ENCODE results near the gene CDK17. TPM values are rescaled to one million over a fixed set of nuclear protein-coding genes. Genes with fewer than 3 reads are reported as not detected.
"Not testable (repeated sequence)": the region's sequence is repeated elsewhere in the genome, so short reads cannot be mapped to it uniquely, and the experiment has no call there.

CDK17 gene
- total RNA-seq, 2 donors from 2014 or later = 34.7 to 79.5 TPM

DNA sequence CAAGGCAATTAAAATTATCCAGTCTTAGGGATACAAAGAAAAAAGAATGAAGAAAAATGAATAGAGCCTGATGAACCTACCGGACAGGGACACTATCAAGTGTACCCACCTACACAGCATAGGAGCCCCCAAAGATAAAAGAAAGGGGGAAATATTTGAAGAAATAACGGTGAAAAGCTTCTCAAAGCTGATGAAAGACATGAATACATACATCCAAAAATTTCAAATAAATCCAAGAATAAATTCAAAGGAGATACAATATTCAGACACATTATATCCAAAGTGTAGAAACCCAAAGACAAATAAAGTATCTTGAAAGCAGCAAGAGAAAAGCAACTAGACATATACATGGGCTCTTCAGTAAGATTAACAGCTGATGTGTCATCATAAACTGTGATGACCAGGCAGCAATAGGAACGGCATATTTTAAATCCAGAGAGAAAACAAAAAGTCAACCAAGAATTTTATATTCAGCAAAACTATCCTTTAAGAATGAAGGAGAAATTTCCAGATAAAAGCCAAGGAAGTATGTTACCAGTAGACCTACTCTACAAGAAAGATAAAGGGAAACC lies 56.0 kb downstream of the CDK17 start:
- intact Hi-C loops (cut with DNase I) = loop anchor here (10.0 kb wide), 1 partner anchor 51 kb away; no protein-coding TSS in a partner anchor
- DNase-seq (ENCODE audit: low spot score) = no peak
- no peak overlapping the region for H3K27ac ChIP-seq
- H3K36me3 ChIP-seq = no peaks in the 10 kb centered on the region
- H3K4me1 ChIP-seq (replicated peaks) = no peaks in the 10 kb centered on the region
- H3K9me3 ChIP-seq = no peaks in the 10 kb centered on the region
- no peaks in the 10 kb centered on the region for H3K27me3 ChIP-seq (replicated peaks; ENCODE audit: insufficient read depth)
- TF ChIP-seq POLR2AphosphoS5 (IDR thresholded peaks at IDR 0.05) (no peak), POLR2A (IDR thresholded peaks at IDR 0.05) (no peak)
- TF ChIP-seq, protein P1, sequence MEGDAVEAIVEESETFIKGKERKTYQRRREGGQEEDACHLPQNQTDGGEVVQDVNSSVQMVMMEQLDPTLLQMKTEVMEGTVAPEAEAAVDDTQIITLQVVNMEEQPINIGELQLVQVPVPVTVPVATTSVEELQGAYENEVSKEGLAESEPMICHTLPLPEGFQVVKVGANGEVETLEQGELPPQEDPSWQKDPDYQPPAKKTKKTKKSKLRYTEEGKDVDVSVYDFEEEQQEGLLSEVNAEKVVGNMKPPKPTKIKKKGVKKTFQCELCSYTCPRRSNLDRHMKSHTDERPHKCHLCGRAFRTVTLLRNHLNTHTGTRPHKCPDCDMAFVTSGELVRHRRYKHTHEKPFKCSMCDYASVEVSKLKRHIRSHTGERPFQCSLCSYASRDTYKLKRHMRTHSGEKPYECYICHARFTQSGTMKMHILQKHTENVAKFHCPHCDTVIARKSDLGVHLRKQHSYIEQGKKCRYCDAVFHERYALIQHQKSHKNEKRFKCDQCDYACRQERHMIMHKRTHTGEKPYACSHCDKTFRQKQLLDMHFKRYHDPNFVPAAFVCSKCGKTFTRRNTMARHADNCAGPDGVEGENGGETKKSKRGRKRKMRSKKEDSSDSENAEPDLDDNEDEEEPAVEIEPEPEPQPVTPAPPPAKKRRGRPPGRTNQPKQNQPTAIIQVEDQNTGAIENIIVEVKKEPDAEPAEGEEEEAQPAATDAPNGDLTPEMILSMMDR (IDR thresholded peaks at IDR 0.05) = no peak
- H3K4me3 ChIP-seq = no peak overlapping the region
- WGBS = 84% methylated on average over 3 of the region's 3 CpGs

DNA sequence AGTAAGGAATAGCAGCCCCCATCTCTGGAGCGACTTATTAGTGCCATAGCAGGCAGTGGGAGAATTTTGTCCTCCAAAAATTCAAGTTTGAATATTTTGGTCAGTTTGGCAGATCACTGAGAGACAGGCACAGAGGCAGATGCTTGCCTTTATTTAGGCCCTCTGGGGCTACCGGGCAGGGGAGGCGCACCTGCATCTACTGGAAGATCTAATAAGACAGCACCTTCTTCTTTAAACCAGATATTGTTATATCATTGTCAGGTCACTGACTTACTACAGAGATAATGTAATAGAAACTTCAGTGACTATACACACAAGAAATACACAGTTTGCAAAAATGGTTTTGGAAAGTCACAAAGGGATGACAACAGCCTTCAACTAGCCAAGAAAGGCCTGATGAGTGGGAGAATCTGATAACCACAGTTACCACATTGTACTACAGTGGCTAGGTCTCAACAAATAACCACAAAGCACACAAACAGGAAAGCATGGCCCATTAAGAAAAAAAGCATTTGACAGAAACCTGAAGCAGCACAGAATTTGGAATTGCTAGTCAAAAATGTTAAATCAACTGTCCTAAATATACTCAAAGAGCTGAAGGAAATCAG lies 56.8 kb downstream of the CDK17 start:
- DNase-seq (ENCODE audit: low spot score) = no peak
- H3K4me1 ChIP-seq (replicated peaks) = no peaks in the 10 kb centered on the region
- WGBS = 99% methylated on average over 3 of the region's 3 CpGs
- H3K27me3 ChIP-seq (replicated peaks; ENCODE audit: insufficient read depth) = no peaks in the 10 kb centered on the region
- TF ChIP-seq POLR2A (IDR thresholded peaks at IDR 0.05) = no peak
- TF ChIP-seq POLR2AphosphoS5 (IDR thresholded peaks at IDR 0.05) = no peak
- TF ChIP-seq, protein P1 (IDR thresholded peaks at IDR 0.05) = no peak
- no peak overlapping the region for H3K27ac ChIP-seq
- no peaks in the 10 kb centered on the region for H3K36me3 ChIP-seq
- intact Hi-C loops (cut with DNase I) = loop anchor here (10.0 kb wide), 1 partner anchor 51 kb away; no protein-coding TSS in a partner anchor
- no peaks in the 10 kb centered on the region for H3K9me3 ChIP-seq
- H3K4me3 ChIP-seq = no peak overlapping the region

DNA sequence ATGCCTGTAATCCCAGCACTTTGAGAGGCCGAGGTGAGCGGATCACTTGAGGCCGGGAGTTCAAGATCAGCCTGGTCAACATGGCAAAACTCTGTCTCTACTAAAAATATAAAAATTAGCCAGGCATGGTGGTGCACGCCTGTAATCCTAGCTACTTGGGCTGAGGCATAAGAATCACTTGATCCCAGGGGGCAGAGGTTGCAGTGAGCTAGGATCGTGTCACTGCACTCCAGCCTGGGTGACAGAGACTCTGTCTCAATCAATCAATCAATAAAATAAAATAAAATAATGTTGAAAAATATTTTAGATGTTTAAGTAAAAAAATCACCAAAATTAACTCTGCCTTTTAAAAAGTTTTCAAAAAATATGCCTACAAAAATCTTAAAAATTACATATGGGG lies 60.6 kb downstream of the CDK17 start:
- H3K27ac ChIP-seq; H3K36me3 ChIP-seq; H3K9me3 ChIP-seq; H3K4me1 ChIP-seq (replicated peaks); H3K27me3 ChIP-seq (replicated peaks; ENCODE audit: insufficient read depth); DNase-seq (ENCODE audit: low spot score); H3K4me3 ChIP-seq: not testable (repeated sequence)
- WGBS = 96% methylated on average over 5 of the region's 5 CpGs
- intact Hi-C loops (cut with DNase I) = loop anchor here (10.0 kb wide), 1 partner anchor 55 kb away; no protein-coding TSS in a partner anchor

DNA sequence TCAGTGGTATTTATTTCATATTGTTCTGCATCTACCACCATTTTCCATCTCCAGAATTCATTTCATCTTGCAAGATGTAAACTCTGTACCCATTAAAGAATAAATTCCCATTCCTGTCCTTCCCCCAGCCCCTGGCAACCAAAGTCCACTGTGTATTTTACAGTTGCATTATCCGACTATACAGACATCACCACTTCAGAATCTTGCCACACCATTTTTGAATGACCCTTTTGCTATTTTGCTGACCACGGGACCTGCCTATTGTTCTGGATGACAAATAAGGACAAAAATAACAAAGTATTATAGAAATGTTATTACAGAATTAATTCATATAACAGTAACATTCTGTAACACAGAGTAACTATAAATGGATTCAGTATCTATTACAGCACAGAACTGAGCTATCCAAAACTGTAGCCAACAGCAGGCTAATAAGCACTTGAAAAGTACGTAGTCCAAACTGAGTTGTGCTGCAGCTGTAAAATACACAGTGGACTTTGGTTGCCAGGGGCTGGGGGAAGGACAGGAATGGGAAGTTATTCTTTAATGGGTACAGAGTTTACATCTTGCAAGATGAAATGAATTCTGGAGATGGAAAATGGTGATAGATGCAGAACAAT lies 61.3 kb downstream of the CDK17 start:
- 67% methylated on average over 3 of the region's 3 CpGs for WGBS
- TF ChIP-seq POLR2A (IDR thresholded peaks at IDR 0.05) (no peak), POLR2AphosphoS5 (IDR thresholded peaks at IDR 0.05) (no peak)
- TF ChIP-seq, protein P1 (IDR thresholded peaks at IDR 0.05) = no peak
- H3K27ac ChIP-seq = no peak overlapping the region
- no peak overlapping the region for H3K4me3 ChIP-seq
- H3K27me3 ChIP-seq (replicated peaks; ENCODE audit: insufficient read depth) = no peaks in the 10 kb centered on the region
- intact Hi-C loops (cut with DNase I) = no loop called here
- no peaks in the 10 kb centered on the region for H3K36me3 ChIP-seq
- no peaks in the 10 kb centered on the region for H3K9me3 ChIP-seq
- no peak for DNase-seq (ENCODE audit: low spot score)
- no peaks in the 10 kb centered on the region for H3K4me1 ChIP-seq (replicated peaks)

DNA sequence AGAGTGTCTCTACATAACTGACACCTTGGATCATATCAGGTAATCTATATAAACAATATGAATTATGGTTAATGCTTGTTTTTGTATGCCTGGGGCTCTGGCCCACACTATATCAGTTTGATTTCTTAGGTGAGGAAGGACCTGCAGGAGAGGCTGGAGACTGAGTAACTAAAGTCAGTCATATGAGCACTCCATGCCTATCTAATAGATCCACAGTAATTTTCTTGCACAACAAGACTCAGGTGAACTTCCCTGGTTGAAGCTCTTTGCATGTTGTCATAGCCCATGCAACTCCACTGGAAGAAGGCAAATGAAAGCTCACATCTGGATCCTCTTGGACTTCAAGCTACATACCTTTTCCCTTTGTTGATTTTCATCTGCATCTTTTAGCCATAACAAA lies 62.3 kb downstream of the CDK17 start:
- H3K9me3 ChIP-seq = no peaks in the 10 kb centered on the region
- H3K4me3 ChIP-seq = no peak overlapping the region
- no peaks in the 10 kb centered on the region for H3K36me3 ChIP-seq
- H3K27me3 ChIP-seq (replicated peaks; ENCODE audit: insufficient read depth) = no peaks in the 10 kb centered on the region
- no peak overlapping the region for H3K27ac ChIP-seq
- intact Hi-C loops (cut with DNase I) = no loop called here
- no peak for DNase-seq (ENCODE audit: low spot score)
- H3K4me1 ChIP-seq (replicated peaks) = no peaks in the 10 kb centered on the region
- TF ChIP-seq, protein P1 (IDR thresholded peaks at IDR 0.05) = no peak
- TF ChIP-seq POLR2A (IDR thresholded peaks at IDR 0.05) (no peak), POLR2AphosphoS5 (IDR thresholded peaks at IDR 0.05) (no peak)

Data from prostate gland (tissue), 2 donors.